GM10266 (cell line): ENCODE results near the gene DDI2.

Experiments used
- DNase-seq: peaks from one replicate; pipeline ENCODE4 v3.0.0; 2012; ENCODE audit errors: extremely low spot score
- CTCF ChIP-seq: IDR thresholded peaks from 2 replicates; pipeline ENCODE4 v1.5.1; 2012; ENCODE audit warnings: mild to moderate bottlenecking, low read depth; ENCODE audit not compliant: control insufficient read depth, insufficient read depth; ENCODE audit errors: missing control alignments

DDI2 gene

GRCh38 chr1:15700508-15700907 is 83.2 kb downstream of the DDI2 start:
- no peak for DNase-seq
- TF ChIP-seq CTCF: no peak

GRCh38 chr1:15701784-15702183 is 84.5 kb downstream of the DDI2 start:
- DNase-seq: no peak

GRCh38 chr1:15702722-15703550 is 85.7 kb downstream of the DDI2 start:
- no peak for DNase-seq
- peak; percentile 11 for TF ChIP-seq CTCF

More at GRCh38 chr1:15701784-15702183, 84.5 kb downstream of the DDI2 start:
- TF ChIP-seq CTCF: no peak

- no peak for TF ChIP-seq CTCF
- DNase-seq: no peak
These were observed 86.3 kb downstream of the DDI2 start for GRCh38 chr1:15703562-15703961.

- TF ChIP-seq CTCF: no peak
- DNase-seq: no peak
These were observed 87.4 kb downstream of the DDI2 start for GRCh38 chr1:15704526-15705183.

- no peak for DNase-seq
- no peak for TF ChIP-seq CTCF
These were observed 87.9 kb downstream of the DDI2 start for GRCh38 chr1:15705184-15705566.

- no peak for TF ChIP-seq CTCF
- no peak for DNase-seq
These were observed 89.5 kb downstream of the DDI2 start for GRCh38 chr1:15706751-15707150.
